H9 (cell line): Measurements from ENCODE around the gene PRKCA. TPM values are rescaled to one million over a fixed set of nuclear protein-coding genes. Genes with fewer than 3 reads are reported as not detected.

Experiments
- DNase-seq: peaks from one replicate; pipeline ENCODE4 v3.0.0-alpha.2; 2017
- H2AFZ ChIP-seq: one replicate; pipeline ENCODE4 v1.6.1; 2013; ENCODE audit warnings: mild to moderate bottlenecking, low read length, control low read depth, moderate library complexity
- H2AK5ac ChIP-seq: 2 replicates; pipeline ENCODE4 v1.6.1; 2013; ENCODE audit warnings: low read length, control low read depth, mixed read lengths; ENCODE audit not compliant: insufficient read length
- H2BK120ac ChIP-seq: one replicate; pipeline ENCODE4 v1.6.1; 2013; ENCODE audit warnings: low read depth, mild to moderate bottlenecking, low read length, control low read depth, inconsistent platforms; ENCODE audit not compliant: poor library complexity, severe bottlenecking
- H2BK12ac ChIP-seq: 2 replicates; pipeline ENCODE4 v1.6.1; 2013; ENCODE audit warnings: low read length, control low read depth, mixed read lengths, low read depth; ENCODE audit not compliant: insufficient read length
- H2BK15ac ChIP-seq: 2 replicates; pipeline ENCODE4 v1.6.1; 2013; ENCODE audit warnings: low read depth, low read length, control low read depth
- H2BK20ac ChIP-seq: one replicate; pipeline ENCODE4 v1.6.1; 2013; ENCODE audit warnings: low read depth, mild to moderate bottlenecking, low read length, control low read depth, inconsistent platforms; ENCODE audit not compliant: poor library complexity, severe bottlenecking
- H2BK5ac ChIP-seq: 2 replicates; pipeline ENCODE4 v1.6.1; 2013; ENCODE audit warnings: low read length, control low read depth, mixed read lengths; ENCODE audit not compliant: insufficient read length
- H3K14ac ChIP-seq: 2 replicates; pipeline ENCODE4 v1.6.1; 2013; ENCODE audit warnings: low read length, control low read depth; ENCODE audit not compliant: insufficient read depth
- H3K18ac ChIP-seq: 2 replicates; pipeline ENCODE4 v1.6.1; 2013; ENCODE audit warnings: low read depth, mild to moderate bottlenecking, mixed read lengths, low read length, control low read depth; ENCODE audit not compliant: insufficient read length
- H3K23ac ChIP-seq: 2 replicates; pipeline ENCODE4 v1.6.1; 2013; ENCODE audit warnings: low read length, control low read depth, mixed read lengths, low read depth; ENCODE audit not compliant: insufficient read length
- H3K23me2 ChIP-seq: 2 replicates; pipeline ENCODE4 v1.6.1; 2013; ENCODE audit warnings: low read depth, mild to moderate bottlenecking, mixed read lengths, low read length, control low read depth; ENCODE audit not compliant: insufficient read length, poor library complexity, severe bottlenecking
- H3K27ac ChIP-seq: 2 replicates; pipeline ENCODE4 v1.5.1; 2013; ENCODE audit warnings: low read length, control low read depth, mixed read lengths, low read depth; ENCODE audit not compliant: insufficient read length
- H3K27me3 ChIP-seq: 2 replicates; pipeline ENCODE4 v1.6.1; 2013; ENCODE audit warnings: low read length, control low read depth, inconsistent platforms; ENCODE audit not compliant: insufficient read depth
- H3K4ac ChIP-seq: 2 replicates; pipeline ENCODE4 v1.6.1; 2013; ENCODE audit warnings: low read depth, mild to moderate bottlenecking, control low read depth, inconsistent platforms, low read length, moderate library complexity
- H3K4me1 ChIP-seq: 2 replicates; pipeline ENCODE4 v1.6.1; 2013; ENCODE audit warnings: low read length, control low read depth, inconsistent platforms; ENCODE audit not compliant: insufficient read depth
- H3K4me2 ChIP-seq: 2 replicates; pipeline ENCODE4 v1.6.1; 2013; ENCODE audit warnings: low read length, control low read depth, mixed read lengths; ENCODE audit not compliant: insufficient read length, insufficient read depth
- H3K56ac ChIP-seq: 2 replicates; pipeline ENCODE4 v1.6.1; 2013; ENCODE audit warnings: low read depth, mild to moderate bottlenecking, mixed read lengths, low read length, control low read depth; ENCODE audit not compliant: insufficient read length
- H3K79me1 ChIP-seq: 2 replicates; pipeline ENCODE4 v1.6.1; 2013; ENCODE audit warnings: low read depth, mild to moderate bottlenecking, moderate library complexity, low read length, control low read depth, inconsistent platforms; ENCODE audit not compliant: insufficient read depth, poor library complexity, severe bottlenecking
- H3K79me2 ChIP-seq: 2 replicates; pipeline ENCODE4 v1.6.1; 2013; ENCODE audit warnings: low read length, control low read depth, inconsistent platforms; ENCODE audit not compliant: insufficient read depth
- H3K9ac ChIP-seq: 2 replicates; pipeline ENCODE4 v1.6.1; 2013; ENCODE audit warnings: low read length, control low read depth, mixed read lengths; ENCODE audit not compliant: insufficient read length; ENCODE audit errors: extremely low read depth
- H3K9me3 ChIP-seq: one replicate; pipeline ENCODE4 v1.6.1; 2013; ENCODE audit warnings: low read depth, low read length, inconsistent platforms; ENCODE audit not compliant: control insufficient read depth
- H3T11ph ChIP-seq: one replicate; pipeline ENCODE4 v1.6.1; 2013; ENCODE audit warnings: mild to moderate bottlenecking, low read length, control low read depth, inconsistent platforms
- H4K20me1 ChIP-seq: one replicate; pipeline ENCODE4 v1.6.1; 2013; ENCODE audit not compliant: control insufficient read depth, insufficient read length, insufficient read depth
- H4K5ac ChIP-seq: 2 replicates; pipeline ENCODE4 v1.6.1; 2013; ENCODE audit warnings: low read depth, mild to moderate bottlenecking, mixed read lengths, low read length, control low read depth; ENCODE audit not compliant: insufficient read length
- H4K8ac ChIP-seq: replicated peaks from 2 replicates; pipeline ENCODE4 v1.6.1; 2013; ENCODE audit warnings: low read length, control low read depth, mixed read lengths, low read depth; ENCODE audit not compliant: insufficient read length
- H4K91ac ChIP-seq: 2 replicates; pipeline ENCODE4 v1.6.1; 2013; ENCODE audit warnings: low read depth, mild to moderate bottlenecking, moderate library complexity, mixed read lengths, low read length, control low read depth; ENCODE audit not compliant: insufficient read length
- H3K27ac Mint-ChIP-seq, 3 experiments: 2 replicates in 2 of 3; 3 replicates in 1 of 3; pipeline ENCODE4 v1.8.0; 2020 to 2021; ENCODE audit warnings: mixed read lengths in 3 of 3, mild to moderate bottlenecking in 1 of 3, moderate library complexity in 1 of 3
- H3K27me3 Mint-ChIP-seq: 2 replicates; pipeline ENCODE4 v1.8.0; 2021; ENCODE audit warnings: low read depth, mild to moderate bottlenecking, moderate library complexity, mixed read lengths
- H3K36me3 Mint-ChIP-seq, 3 experiments: 2 replicates in 2 of 3; 3 replicates in 1 of 3; pipeline ENCODE4 v1.8.0; 2020 to 2021; ENCODE audit warnings: low read depth in 3 of 3, mixed read lengths in 3 of 3; ENCODE audit not compliant: insufficient read depth in 1 of 3
- H3K4me1 Mint-ChIP-seq, 2 experiments: 2 replicates each; pipeline ENCODE4 v1.8.0; 2020; ENCODE audit warnings: mixed read lengths in 2 of 2
- H3K4me3 Mint-ChIP-seq, 2 experiments: 2 replicates in 1 of 2; 3 replicates in 1 of 2; pipeline ENCODE4 v1.8.0; 2020 to 2021; ENCODE audit warnings: mild to moderate bottlenecking in 2 of 2, mixed read lengths in 2 of 2, moderate library complexity in 1 of 2
- H3K9me3 Mint-ChIP-seq, 2 experiments: 2 replicates in 1 of 2; 3 replicates in 1 of 2; pipeline ENCODE4 v1.8.0; 2020; ENCODE audit warnings: mild to moderate bottlenecking in 2 of 2, mixed read lengths in 2 of 2, moderate library complexity in 1 of 2
- WGBS: extraction: QIAGEN DNeasy Blood & Tissue Kit; methylation state at CpG from one replicate; pipeline ENCODE4 v1.1.7; 2013; ENCODE audit warnings: missing lambda C conversion rate, low lambda C conversion rate, mixed read lengths; ENCODE audit not compliant: insufficient read length; ENCODE audit errors: extremely low coverage; 5-methylcytosine and 5-hydroxymethylcytosine counted together
- total RNA-seq: library from RNA; stranded (reverse); gene quantifications from 2 replicates; pipeline ENCODE4 v1.2.1, GENCODE V29; 2021
- TF ChIP-seq, protein P1 (sequence below): fragments of 200-600 bp; sonication (generic); conservative IDR thresholded peaks from 3 replicates; pipeline ENCODE4 v1.8.0; 2021; ENCODE audit warnings: antibody characterized with exemption, mild to moderate bottlenecking

The PRKCA gene
- total RNA-seq, 1 experiment from 2014 or later = 10.5 TPM

DNA sequence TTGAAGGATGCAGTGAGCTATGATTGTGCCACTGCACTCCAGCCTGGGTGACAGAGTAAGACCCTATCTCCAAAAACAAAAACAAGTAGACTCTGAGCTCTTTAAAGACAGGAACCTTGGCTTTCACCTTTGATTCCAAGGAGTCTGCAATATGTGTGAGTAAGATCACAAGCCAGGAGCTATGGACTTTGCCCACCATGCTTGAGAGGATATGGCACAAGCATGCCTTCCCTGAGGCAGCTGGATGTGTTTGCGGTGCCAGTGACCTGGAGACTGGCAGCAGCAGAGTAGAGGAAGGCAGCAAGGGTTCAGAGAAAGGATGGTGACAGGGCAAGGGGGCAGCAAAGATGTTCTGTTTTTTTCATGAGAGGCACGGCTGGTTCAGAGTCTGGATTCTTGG lies 14.5 kb upstream of the PRKCA start:
- Histone ChIP-seq H2BK20ac (no peak overlapping the region), H3K23ac (no peak overlapping the region), H3K27ac (no peak overlapping the region), H3T11ph (no peak overlapping the region), H3K4me2 (no peak overlapping the region), H2BK5ac (no peak overlapping the region), H4K91ac (no peak overlapping the region), H3K79me2 (no peaks in the 10 kb centered on the region), H4K5ac (no peak overlapping the region), H3K18ac (no peak overlapping the region), H3K4ac (no peak overlapping the region), H3K56ac (no peak overlapping the region), H4K8ac (no peak overlapping the region), H3K14ac (no peak overlapping the region), H2AFZ (no peak overlapping the region), H3K4me1 (no peaks in the 10 kb centered on the region), H2BK120ac (no peak overlapping the region), H2AK5ac (no peak overlapping the region), H3K23me2 (no peaks in the 10 kb centered on the region), H3K27me3 (no peaks in the 10 kb centered on the region), H3K79me1 (no peaks in the 10 kb centered on the region), H3K9me3 (no peaks in the 10 kb centered on the region), H3K9ac (no peak overlapping the region), H2BK12ac (no peak overlapping the region), H4K20me1 (no peaks in the 10 kb centered on the region), H2BK15ac (no peak overlapping the region)
- Mint-ChIP-seq H3K4me1 (no peaks in the 10 kb centered on the region), H3K36me3 (no peaks in the 10 kb centered on the region; a peak in 1 of 7 replicates), H3K27ac (0 out of 7 replicates have a peak overlapping the region, but pooled peaks of 1 of the 3 experiments have one; percentile 52), H3K27me3 (no peaks in the 10 kb centered on the region), H3K4me3 (no peak overlapping the region), H3K9me3 (no peaks in the 10 kb centered on the region)
- no CpG with 5 or more reads among the region's 2 CpGs for WGBS
- TF ChIP-seq, protein P1, sequence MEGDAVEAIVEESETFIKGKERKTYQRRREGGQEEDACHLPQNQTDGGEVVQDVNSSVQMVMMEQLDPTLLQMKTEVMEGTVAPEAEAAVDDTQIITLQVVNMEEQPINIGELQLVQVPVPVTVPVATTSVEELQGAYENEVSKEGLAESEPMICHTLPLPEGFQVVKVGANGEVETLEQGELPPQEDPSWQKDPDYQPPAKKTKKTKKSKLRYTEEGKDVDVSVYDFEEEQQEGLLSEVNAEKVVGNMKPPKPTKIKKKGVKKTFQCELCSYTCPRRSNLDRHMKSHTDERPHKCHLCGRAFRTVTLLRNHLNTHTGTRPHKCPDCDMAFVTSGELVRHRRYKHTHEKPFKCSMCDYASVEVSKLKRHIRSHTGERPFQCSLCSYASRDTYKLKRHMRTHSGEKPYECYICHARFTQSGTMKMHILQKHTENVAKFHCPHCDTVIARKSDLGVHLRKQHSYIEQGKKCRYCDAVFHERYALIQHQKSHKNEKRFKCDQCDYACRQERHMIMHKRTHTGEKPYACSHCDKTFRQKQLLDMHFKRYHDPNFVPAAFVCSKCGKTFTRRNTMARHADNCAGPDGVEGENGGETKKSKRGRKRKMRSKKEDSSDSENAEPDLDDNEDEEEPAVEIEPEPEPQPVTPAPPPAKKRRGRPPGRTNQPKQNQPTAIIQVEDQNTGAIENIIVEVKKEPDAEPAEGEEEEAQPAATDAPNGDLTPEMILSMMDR = no peak
- no peak for DNase-seq
